ENCODE results near the gene ECT2L. TPM values are rescaled to one million over a fixed set of nuclear protein-coding genes. Genes with fewer than 3 reads are reported as not detected.

ECT2L gene
- total and polyA plus RNA-seq, 2 donors (not counting 1 experiment from before 2014, with no cell fraction given), result 0.17 TPM; not detected in 1

DNA sequence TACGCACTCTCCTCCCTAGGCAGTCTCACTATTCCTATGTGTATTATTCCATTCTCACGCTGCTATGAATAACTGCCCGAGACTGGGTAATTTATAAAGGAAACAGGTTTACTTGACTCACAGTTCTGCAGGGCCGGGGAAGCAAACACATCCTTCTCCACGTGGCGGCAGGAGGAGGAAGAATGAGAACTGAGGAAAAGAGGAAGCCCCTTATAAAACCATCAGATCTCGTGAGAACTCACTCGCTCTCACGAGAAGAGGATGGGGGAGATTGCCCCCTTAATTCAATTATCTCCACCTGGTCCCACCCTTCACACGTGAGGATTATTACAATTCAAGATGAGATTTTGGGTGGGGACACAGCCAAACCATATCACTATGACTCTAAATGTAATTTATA is 61.9 kb downstream of the ECT2L start:
- no peak overlapping the region for H3K27ac ChIP-seq (ENCODE audit: insufficient read depth, low read length)
- no peak overlapping the region for H3K4me2 ChIP-seq (ENCODE audit: extremely low read depth, insufficient read depth, low read length)
- H3K4me1 ChIP-seq (ENCODE audit: control insufficient read depth, extremely low read depth, insufficient read depth, low read length), result no peaks in the 10 kb centered on the region
- no peaks in the 10 kb centered on the region for H3K36me3 ChIP-seq (ENCODE audit: control insufficient read depth, insufficient read depth, low read length)
- H3K4me3 ChIP-seq (replicated peaks in 1 of 4; ENCODE audit: control extremely low read depth in 1 of 4, insufficient read depth in 1 of 4, low read depth in 3 of 4, low read length in 4 of 4), result no peak overlapping the region
- H2AFZ ChIP-seq (ENCODE audit: low read length), result no peak overlapping the region
- no peaks in the 10 kb centered on the region for H3K27me3 ChIP-seq (ENCODE audit: control insufficient read depth, insufficient read depth, low read length)
- TF ChIP-seq, protein P1, sequence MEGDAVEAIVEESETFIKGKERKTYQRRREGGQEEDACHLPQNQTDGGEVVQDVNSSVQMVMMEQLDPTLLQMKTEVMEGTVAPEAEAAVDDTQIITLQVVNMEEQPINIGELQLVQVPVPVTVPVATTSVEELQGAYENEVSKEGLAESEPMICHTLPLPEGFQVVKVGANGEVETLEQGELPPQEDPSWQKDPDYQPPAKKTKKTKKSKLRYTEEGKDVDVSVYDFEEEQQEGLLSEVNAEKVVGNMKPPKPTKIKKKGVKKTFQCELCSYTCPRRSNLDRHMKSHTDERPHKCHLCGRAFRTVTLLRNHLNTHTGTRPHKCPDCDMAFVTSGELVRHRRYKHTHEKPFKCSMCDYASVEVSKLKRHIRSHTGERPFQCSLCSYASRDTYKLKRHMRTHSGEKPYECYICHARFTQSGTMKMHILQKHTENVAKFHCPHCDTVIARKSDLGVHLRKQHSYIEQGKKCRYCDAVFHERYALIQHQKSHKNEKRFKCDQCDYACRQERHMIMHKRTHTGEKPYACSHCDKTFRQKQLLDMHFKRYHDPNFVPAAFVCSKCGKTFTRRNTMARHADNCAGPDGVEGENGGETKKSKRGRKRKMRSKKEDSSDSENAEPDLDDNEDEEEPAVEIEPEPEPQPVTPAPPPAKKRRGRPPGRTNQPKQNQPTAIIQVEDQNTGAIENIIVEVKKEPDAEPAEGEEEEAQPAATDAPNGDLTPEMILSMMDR (conservative IDR thresholded peaks at IDR 0.05 in 1 of 2, IDR thresholded peaks at IDR 0.05 in 1 of 2; ENCODE audit: low read depth in 1 of 2, low read length in 2 of 2), result no peak
- TF ChIP-seq EZH2 (IDR thresholded peaks at IDR 0.05; ENCODE audit: low read length, missing control alignments), result no peak
- no peak overlapping the region for H3K9ac ChIP-seq (ENCODE audit: insufficient read depth, low read length)
- no peaks in the 10 kb centered on the region for H3K79me2 ChIP-seq (ENCODE audit: control insufficient read depth, insufficient read depth, low read length)
- H4K20me1 ChIP-seq (ENCODE audit: control insufficient read depth, extremely low read depth, insufficient read depth, low read length), result no peaks in the 10 kb centered on the region
- no peaks in the 10 kb centered on the region for H3K9me3 ChIP-seq (ENCODE audit: control insufficient read depth, insufficient read depth, low read depth, low read length)
- no peak for DNase-seq (ENCODE audit: low read depth in 2 of 2)

DNA sequence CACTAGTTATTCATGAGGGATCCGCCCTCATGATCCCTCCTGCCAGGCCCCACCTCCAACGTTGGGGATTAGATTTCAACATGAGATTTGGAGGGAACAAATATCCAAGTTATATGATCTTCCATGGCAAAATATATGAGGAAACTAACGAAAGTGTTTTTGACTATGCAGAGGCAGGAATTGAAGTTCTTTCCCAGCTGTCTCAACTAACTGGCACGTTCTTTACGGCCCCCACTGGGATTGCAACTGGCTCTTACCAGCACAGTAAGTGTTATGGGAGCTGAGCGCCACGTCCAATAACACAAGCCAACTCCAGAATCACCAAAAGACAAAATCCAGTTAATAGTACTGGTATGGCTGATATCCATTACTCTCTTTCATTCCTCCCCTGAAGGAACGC is 66.6 kb downstream of the ECT2L start:
- DNase-seq (ENCODE audit: low read depth in 2 of 2), result no peak
- no peaks in the 10 kb centered on the region for H3K27me3 ChIP-seq (ENCODE audit: control insufficient read depth, insufficient read depth, low read length)
- no peak overlapping the region for H3K4me3 ChIP-seq (replicated peaks in 1 of 4; ENCODE audit: control extremely low read depth in 1 of 4, insufficient read depth in 1 of 4, low read depth in 3 of 4, low read length in 4 of 4)
- H3K4me1 ChIP-seq (ENCODE audit: control insufficient read depth, extremely low read depth, insufficient read depth, low read length), result no peaks in the 10 kb centered on the region
- no peak for TF ChIP-seq EZH2 (IDR thresholded peaks at IDR 0.05; ENCODE audit: low read length, missing control alignments)
- TF ChIP-seq, protein P1 (conservative IDR thresholded peaks at IDR 0.05 in 1 of 2, IDR thresholded peaks at IDR 0.05 in 1 of 2; ENCODE audit: low read depth in 1 of 2, low read length in 2 of 2), result no peak
- H3K9ac ChIP-seq (ENCODE audit: insufficient read depth, low read length), result no peak overlapping the region
- H2AFZ ChIP-seq (ENCODE audit: low read length), result no peak overlapping the region
- H4K20me1 ChIP-seq (ENCODE audit: control insufficient read depth, extremely low read depth, insufficient read depth, low read length), result no peaks in the 10 kb centered on the region
- no peaks in the 10 kb centered on the region for H3K36me3 ChIP-seq (ENCODE audit: control insufficient read depth, insufficient read depth, low read length)
- H3K27ac ChIP-seq (ENCODE audit: insufficient read depth, low read length), result no peak overlapping the region
- no peak overlapping the region for H3K4me2 ChIP-seq (ENCODE audit: extremely low read depth, insufficient read depth, low read length)
- no peaks in the 10 kb centered on the region for H3K9me3 ChIP-seq (ENCODE audit: control insufficient read depth, insufficient read depth, low read depth, low read length)
- H3K79me2 ChIP-seq (ENCODE audit: control insufficient read depth, insufficient read depth, low read length), result no peaks in the 10 kb centered on the region

DNA sequence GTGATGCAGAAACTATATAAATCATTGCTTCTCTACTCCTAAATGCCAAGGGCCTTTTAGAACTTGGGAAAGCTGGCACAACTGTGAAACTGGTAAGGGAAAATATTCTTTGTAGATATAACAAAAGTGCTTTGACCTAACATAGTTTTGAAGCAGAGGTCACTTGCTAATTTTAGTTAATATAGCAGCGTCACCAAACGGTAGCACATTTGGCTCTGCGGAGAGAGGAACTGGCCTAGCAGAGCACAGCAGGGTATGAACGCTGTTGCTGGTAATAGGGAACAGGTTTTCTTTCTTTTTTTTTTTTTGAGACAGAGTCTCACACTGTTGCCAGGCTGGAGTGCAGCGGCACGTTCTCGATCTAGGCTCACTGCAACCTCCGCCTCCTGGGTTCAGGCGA is 67.4 kb downstream of the ECT2L start:
- no peak overlapping the region for H3K4me2 ChIP-seq (ENCODE audit: extremely low read depth, insufficient read depth, low read length)
- H3K9me3 ChIP-seq (ENCODE audit: control insufficient read depth, insufficient read depth, low read depth, low read length), result no peaks in the 10 kb centered on the region
- H3K36me3 ChIP-seq (ENCODE audit: control insufficient read depth, insufficient read depth, low read length), result no peaks in the 10 kb centered on the region
- H3K9ac ChIP-seq (ENCODE audit: insufficient read depth, low read length), result no peak overlapping the region
- H3K4me3 ChIP-seq (replicated peaks in 1 of 4; ENCODE audit: control extremely low read depth in 1 of 4, insufficient read depth in 1 of 4, low read depth in 3 of 4, low read length in 4 of 4), result no peak overlapping the region
- no peaks in the 10 kb centered on the region for H3K27me3 ChIP-seq (ENCODE audit: control insufficient read depth, insufficient read depth, low read length)
- no peaks in the 10 kb centered on the region for H3K4me1 ChIP-seq (ENCODE audit: control insufficient read depth, extremely low read depth, insufficient read depth, low read length)
- H4K20me1 ChIP-seq (ENCODE audit: control insufficient read depth, extremely low read depth, insufficient read depth, low read length), result no peaks in the 10 kb centered on the region
- TF ChIP-seq, protein P1 (conservative IDR thresholded peaks at IDR 0.05 in 1 of 2, IDR thresholded peaks at IDR 0.05 in 1 of 2; ENCODE audit: low read depth in 1 of 2, low read length in 2 of 2), result no peak
- TF ChIP-seq EZH2 (IDR thresholded peaks at IDR 0.05; ENCODE audit: low read length, missing control alignments), result no peak
- no peaks in the 10 kb centered on the region for H3K79me2 ChIP-seq (ENCODE audit: control insufficient read depth, insufficient read depth, low read length)
- no peak for DNase-seq (ENCODE audit: low read depth in 2 of 2)
- H2AFZ ChIP-seq (ENCODE audit: low read length), result no peak overlapping the region
- H3K27ac ChIP-seq (ENCODE audit: insufficient read depth, low read length), result no peak overlapping the region
